Subcutaneous abdominal adipose tissue (tissue), 5 donors: ENCODE data around the gene EGFR.

Source experiments
- H3K27ac ChIP-seq: one replicate; pipeline ENCODE4 v1.7.0; 2013; ENCODE audit warnings: low read depth, mild to moderate bottlenecking, inconsistent platforms, low read length, moderate library complexity
- H3K27me3 ChIP-seq, 5 donors: one replicate each; pipeline ENCODE4 v1.7.0; 2013; ENCODE audit warnings: low read length in 5 of 5, inconsistent platforms in 1 of 5; ENCODE audit not compliant: control insufficient read depth in 5 of 5, insufficient read depth in 4 of 5
- H3K36me3 ChIP-seq, 5 donors: one replicate each; pipeline ENCODE4 v1.7.0; 2013; ENCODE audit warnings: low read length in 5 of 5; ENCODE audit not compliant: control insufficient read depth in 5 of 5, insufficient read depth in 5 of 5
- H3K4me1 ChIP-seq, 5 donors: one replicate each; pipeline ENCODE4 v1.7.0; 2013; ENCODE audit warnings: low read length in 5 of 5, mild to moderate bottlenecking in 3 of 5, moderate library complexity in 1 of 5; ENCODE audit not compliant: control insufficient read depth in 5 of 5, insufficient read depth in 5 of 5
- H3K4me3 ChIP-seq, 5 donors: one replicate each; pipeline ENCODE4 v1.7.0; 2013; ENCODE audit warnings: low read length in 5 of 5, low read depth in 1 of 5
- H3K9ac ChIP-seq, 5 donors: one replicate each; pipeline ENCODE4 v1.7.0; 2013; ENCODE audit warnings: low read length in 5 of 5, mild to moderate bottlenecking in 4 of 5, moderate library complexity in 3 of 5
- H3K9me3 ChIP-seq, 5 donors: one replicate each; pipeline ENCODE4 v1.7.0; 2013; ENCODE audit warnings: low read length in 5 of 5; ENCODE audit not compliant: control insufficient read depth in 5 of 5
- donor health status: healthy.
- donor health status: healthy.
- donor health status: healthy.
- donor health status: healthy.
- donor health status: healthy.

The EGFR gene

DNA sequence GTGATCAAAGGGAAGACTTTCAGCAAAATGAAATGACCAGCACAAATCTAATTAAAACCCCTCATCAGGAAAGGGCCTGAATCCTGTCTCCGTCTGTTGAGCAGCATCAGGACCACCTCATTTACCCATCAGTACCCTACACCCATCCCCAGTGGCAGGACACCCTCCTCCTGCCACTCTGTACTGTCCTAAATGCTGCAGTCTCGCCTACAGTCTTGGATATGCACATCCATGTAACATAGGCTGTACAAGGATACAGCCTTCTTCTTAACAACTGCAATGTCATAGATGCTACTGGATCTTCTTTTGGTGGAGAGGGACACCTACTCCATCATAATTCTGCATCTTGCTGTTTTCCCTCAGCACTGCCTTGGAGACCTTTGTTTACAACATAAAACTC is 206.0 kb downstream of the EGFR start:
- Histone ChIP-seq H3K9me3 (no peaks in the 10 kb centered on the region), H3K27me3 (no peaks in the 10 kb centered on the region), H3K4me3 (no peak overlapping the region), H3K27ac (no peak overlapping the region), H3K4me1 (no peaks in the 10 kb centered on the region), H3K9ac (no peak overlapping the region), H3K36me3 (no peaks in the 10 kb centered on the region)

DNA sequence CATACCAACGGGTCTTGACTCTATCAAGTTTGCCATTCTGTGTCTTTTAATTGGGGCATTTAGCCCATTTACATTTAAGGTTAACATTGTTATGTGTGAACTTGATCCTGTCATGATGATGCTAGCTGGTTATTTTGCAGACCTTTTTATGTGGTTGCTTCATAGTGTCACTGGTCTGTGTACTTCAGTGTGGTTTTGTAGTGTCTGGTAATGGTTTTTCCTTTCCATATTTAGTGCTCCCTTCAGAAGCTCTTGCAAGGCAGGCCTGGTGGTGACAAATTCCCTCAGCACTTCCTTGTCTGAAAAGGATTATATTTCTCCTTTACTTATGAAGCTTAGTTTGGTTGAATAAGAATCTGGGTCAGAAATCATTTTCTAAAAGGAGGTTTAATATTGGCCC is 211.2 kb downstream of the EGFR start:
- no peaks in the 10 kb centered on the region for H3K9me3 ChIP-seq
- H3K27ac ChIP-seq: no peak overlapping the region
- H3K9ac ChIP-seq: no peak overlapping the region
- H3K4me3 ChIP-seq: no peak overlapping the region
- no peaks in the 10 kb centered on the region for H3K4me1 ChIP-seq
- H3K36me3 ChIP-seq: no peaks in the 10 kb centered on the region
- peaks cover 0 to 6% (median 0%) of the 10 kb centered on the region in 5 donors for H3K27me3 ChIP-seq

DNA sequence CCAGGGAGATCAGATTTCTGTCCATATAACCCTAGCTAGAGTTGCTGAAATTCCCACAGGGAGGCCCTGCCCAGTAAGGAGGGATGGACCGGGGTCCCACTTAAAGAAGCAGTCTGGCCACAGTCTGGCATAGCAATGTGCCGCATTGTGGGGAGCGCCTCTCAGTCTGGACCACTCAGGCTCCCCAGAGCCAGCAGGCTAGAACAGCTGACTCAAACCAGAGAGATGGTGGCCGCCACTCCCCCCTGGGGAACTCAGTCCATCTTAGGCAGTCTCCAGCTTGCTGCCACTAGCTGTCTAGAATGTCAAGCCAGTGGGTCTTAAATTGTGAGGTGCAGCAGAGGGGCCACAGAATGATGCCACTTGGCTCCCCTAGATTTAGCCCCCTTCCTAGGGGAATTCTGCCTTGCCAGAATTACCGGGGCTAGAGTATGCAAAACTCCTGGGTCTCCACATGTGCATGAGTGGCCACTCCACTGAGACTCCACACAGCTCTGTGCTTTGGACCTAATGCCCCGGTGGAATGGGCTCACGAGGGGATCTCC is 213.0 kb downstream of the EGFR start:
- Histone ChIP-seq H3K27me3 (peaks cover 0 to 6% (median 0%) of the 10 kb centered on the region in 5 donors), H3K4me1 (no peaks in the 10 kb centered on the region), H3K4me3 (no peak overlapping the region), H3K36me3 (no peaks in the 10 kb centered on the region), H3K9me3 (no peaks in the 10 kb centered on the region), H3K27ac (no peak overlapping the region), H3K9ac (no peak overlapping the region)

DNA sequence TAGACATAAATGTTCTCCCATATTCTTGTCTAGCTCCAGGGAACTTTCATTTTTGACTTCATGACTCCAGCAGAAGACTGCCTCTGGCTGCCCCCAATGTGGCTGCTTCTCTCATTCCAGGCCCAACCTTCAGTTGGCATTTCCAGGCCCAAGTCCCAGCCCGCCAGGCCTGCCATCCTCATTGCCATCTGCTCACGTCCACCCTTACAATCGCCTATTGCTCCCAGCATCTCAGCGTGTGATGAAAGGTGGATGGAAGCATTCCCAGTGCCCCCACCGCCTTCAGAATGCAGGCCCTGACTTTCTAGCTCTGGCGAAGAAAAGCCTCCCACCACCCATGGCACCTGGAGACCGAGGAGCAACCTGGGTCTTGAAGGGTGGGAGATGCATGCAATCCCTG is 214.2 kb downstream of the EGFR start:
- Histone ChIP-seq H3K4me3 (no peak overlapping the region), H3K27ac (no peak overlapping the region), H3K36me3 (no peaks in the 10 kb centered on the region), H3K9ac (no peak overlapping the region), H3K4me1 (no peaks in the 10 kb centered on the region), H3K27me3 (peaks cover 0 to 6% (median 0%) of the 10 kb centered on the region in 5 donors), H3K9me3 (no peaks in the 10 kb centered on the region)

DNA sequence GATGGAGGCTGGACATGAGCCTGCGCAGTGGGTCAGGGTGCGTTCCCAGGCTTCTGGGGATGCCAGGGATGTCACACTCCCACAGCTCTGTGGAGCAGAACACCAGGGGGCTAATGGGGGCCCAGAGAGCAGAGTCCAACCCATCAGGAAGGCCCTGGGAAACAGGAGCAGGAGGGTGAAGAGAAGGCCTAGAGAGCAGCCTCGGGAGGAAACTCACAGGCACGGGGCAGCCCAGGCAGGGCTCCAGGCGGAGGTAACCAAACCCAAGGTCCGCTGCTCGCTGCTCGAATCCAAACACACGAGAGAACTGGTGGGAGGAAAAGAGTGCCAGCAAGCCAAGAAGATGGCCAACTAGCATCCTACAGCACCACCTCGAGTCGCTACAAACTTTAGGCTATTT is 215.6 kb downstream of the EGFR start:
- no peak overlapping the region for H3K4me3 ChIP-seq

DNA sequence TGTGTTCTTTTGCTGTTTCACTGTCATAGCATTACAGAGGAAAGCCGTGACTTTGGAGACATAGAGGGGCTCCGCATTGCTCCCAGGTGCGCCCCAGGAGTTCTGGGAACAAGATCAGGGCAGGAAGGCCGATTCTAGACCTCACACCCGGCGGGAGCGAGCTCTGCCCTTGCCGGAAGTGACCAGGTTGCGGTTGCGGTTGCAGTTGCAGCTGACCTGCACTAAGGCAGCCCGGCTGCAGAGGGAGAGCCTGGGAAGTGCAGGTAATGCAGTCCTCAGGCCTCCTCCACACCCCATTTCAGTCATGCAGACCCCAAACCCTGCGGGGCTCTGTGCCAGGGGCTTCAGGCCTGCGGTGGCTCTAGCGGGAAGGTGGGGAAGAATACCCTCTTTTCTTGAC is 216.3 kb downstream of the EGFR start:
- Histone ChIP-seq H3K27ac (no peak overlapping the region), H3K9ac (no peak overlapping the region), H3K27me3 (peaks cover 0 to 6% (median 0%) of the 10 kb centered on the region in 5 donors), H3K9me3 (no peaks in the 10 kb centered on the region), H3K36me3 (no peaks in the 10 kb centered on the region), H3K4me3 (no peak overlapping the region), H3K4me1 (no peaks in the 10 kb centered on the region)

More for the DNA sequence above, 215.6 kb downstream of the EGFR start:
- no peak overlapping the region for H3K27ac ChIP-seq
- H3K9me3 ChIP-seq: no peaks in the 10 kb centered on the region
- H3K36me3 ChIP-seq: no peaks in the 10 kb centered on the region
- H3K4me1 ChIP-seq: no peaks in the 10 kb centered on the region
- H3K27me3 ChIP-seq: peaks cover 0 to 6% (median 0%) of the 10 kb centered on the region in 5 donors
- no peak overlapping the region for H3K9ac ChIP-seq

DNA sequence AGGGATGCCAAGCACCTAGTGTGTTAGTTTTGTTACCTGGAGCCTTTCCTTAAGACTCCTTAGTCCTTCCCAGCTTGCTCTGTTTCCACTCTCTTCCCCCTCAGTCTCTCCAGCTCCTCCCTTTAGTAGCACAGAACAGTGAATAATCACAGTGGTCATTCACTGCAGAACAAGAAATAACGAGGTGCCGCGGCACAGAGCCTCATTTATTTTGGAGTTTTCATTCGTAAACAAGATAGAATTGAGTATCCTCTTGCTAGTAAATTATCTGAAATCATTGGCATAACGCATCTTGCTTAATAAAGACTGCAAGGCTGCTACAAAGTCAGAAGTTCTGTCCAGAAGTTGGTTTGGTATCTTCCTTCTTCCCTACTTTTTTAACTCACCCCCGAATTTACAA is 217.0 kb downstream of the EGFR start:
- no peak overlapping the region for H3K4me3 ChIP-seq
- no peaks in the 10 kb centered on the region for H3K36me3 ChIP-seq
- H3K27ac ChIP-seq: no peak overlapping the region
- no peaks in the 10 kb centered on the region for H3K4me1 ChIP-seq
- H3K9me3 ChIP-seq: no peaks in the 10 kb centered on the region
- H3K9ac ChIP-seq: no peak overlapping the region
- peaks cover 0 to 7% (median 0%) of the 10 kb centered on the region in 5 donors for H3K27me3 ChIP-seq

DNA sequence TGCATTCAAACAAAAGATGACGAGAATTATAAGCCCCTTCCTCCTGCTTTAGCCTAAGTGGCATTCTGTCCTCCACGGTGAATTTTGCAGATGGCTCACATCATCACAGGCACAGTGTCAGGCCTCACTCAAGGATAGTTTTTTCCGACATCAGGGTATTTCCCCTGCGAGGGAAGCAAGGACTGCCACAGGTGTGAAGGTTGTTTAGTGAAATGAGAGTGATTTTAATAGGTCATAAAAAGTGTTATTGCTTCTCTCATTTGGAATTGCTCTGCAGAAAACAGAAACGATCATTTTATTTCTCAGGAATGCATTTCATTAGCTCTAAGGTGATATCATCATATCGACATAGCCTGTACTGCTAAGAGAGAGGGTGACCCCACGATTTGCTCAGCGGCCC is 217.7 kb downstream of the EGFR start:
- Histone ChIP-seq H3K9ac (no peak overlapping the region), H3K36me3 (no peaks in the 10 kb centered on the region), H3K27ac (no peak overlapping the region), H3K27me3 (peaks cover 0 to 7% (median 0%) of the 10 kb centered on the region in 5 donors), H3K9me3 (no peaks in the 10 kb centered on the region), H3K4me3 (no peak overlapping the region), H3K4me1 (no peaks in the 10 kb centered on the region)

DNA sequence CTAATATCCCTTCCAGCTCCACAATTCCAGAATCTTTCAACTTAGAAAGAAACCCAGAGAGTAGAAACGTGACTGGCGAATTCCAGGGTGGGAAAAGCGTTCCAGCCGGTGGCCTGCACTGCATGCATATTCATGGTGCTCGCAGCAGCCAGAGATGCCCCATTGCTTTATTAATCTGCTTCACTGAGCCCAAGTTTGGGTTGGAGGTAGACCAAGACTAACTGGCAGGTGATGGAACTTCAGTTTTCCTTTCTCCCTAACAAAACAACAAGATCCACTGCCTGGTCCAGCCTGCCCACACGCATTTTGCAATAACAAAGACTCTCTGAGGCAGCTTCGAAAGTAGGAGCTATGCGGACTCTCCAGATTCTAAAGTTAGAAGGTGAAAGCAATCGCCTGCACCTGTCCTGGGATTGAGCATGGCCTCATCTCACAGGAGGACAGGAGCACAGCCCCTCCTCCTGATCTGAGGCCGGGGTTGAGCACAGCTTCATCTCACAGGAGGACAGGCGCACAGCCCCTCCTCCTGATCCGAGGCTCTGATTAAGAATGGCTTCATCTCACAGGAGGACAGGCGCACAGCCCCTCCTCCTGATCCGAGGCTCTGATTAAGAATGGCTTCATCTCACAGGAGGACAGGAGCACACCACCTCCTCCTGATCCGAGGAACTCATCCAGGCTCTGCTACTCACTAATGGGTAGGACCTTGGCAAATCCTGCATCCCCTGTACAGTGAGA is 218.5 kb downstream of the EGFR start:
- no peak overlapping the region for H3K27ac ChIP-seq

DNA sequence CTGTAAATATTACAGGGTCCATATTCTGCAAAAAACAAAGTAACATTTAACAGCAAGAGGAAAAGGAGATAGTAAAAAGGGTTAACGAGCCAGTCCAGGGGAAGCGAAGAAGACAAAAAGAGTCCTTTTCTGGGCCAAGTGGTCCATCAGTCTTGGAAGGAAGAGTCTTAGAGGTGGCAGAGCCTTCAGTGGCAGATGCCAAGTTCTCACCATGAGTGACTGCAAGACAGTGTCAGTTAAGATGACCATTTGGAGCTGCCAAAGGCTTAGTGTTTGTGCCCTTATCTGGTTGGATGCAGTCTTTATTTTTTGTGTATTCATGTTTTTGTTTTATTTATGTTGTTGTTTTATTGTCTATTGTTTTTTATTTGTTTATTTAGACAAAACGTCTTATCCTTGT is 220.6 kb downstream of the EGFR start:
- Histone ChIP-seq H3K27ac (no peak overlapping the region), H3K9me3 (no peaks in the 10 kb centered on the region), H3K4me1 (peaks cover 0 to 3% (median 0%) of the 10 kb centered on the region in 5 donors), H3K9ac (no peak overlapping the region), H3K27me3 (peaks cover 0 to 3% (median 0%) of the 10 kb centered on the region in 5 donors), H3K36me3 (no peaks in the 10 kb centered on the region), H3K4me3 (no peak overlapping the region)

More for the DNA sequence above, 218.5 kb downstream of the EGFR start:
- Histone ChIP-seq H3K36me3 (no peaks in the 10 kb centered on the region), H3K4me3 (no peak overlapping the region), H3K9me3 (no peaks in the 10 kb centered on the region), H3K27me3 (peaks cover 0 to 3% (median 0%) of the 10 kb centered on the region in 5 donors), H3K9ac (no peak overlapping the region), H3K4me1 (peaks cover 0 to 3% (median 0%) of the 10 kb centered on the region in 5 donors)
